WTC11 (cell line): ENCODE measurements around the gene NEK10. TPM values are rescaled to one million over a fixed set of nuclear protein-coding genes. Genes with fewer than 3 reads are reported as not detected.

Source experiments
- ATAC-seq: fragments of 200-7000 bp; cut with Tn5 transposase; 2 replicates; pipeline ENCODE4 v1.10.0; 2021; ENCODE audit warnings: mild to moderate bottlenecking, moderate library complexity
- CTCF ChIA-PET: fragments of 300-600 bp; sonication (Branson Sonifier 250); formaldehyde crosslinking; loops from one replicate; lab custom pipeline; 2021; ENCODE audit warnings: antibody characterized with exemption; lab: Charles Lee
- POLR2A ChIA-PET: fragments of 350-600 bp; sonication (Branson Sonifier 250); formaldehyde crosslinking; loops from one replicate; lab custom pipeline; 2021; ENCODE audit warnings: antibody characterized with exemption; lab: Charles Lee
- DNase-seq: peaks from one replicate; pipeline ENCODE4 v3.0.0; 2021; ENCODE audit warnings: low spot score
- H3K27ac Mint-ChIP-seq: 2 replicates; pipeline ENCODE4 v1.8.0; 2021; ENCODE audit warnings: mixed read lengths
- H3K27me3 Mint-ChIP-seq: 2 replicates; pipeline ENCODE4 v1.8.0; 2021; ENCODE audit warnings: low read depth, mild to moderate bottlenecking, moderate library complexity, mixed read lengths
- H3K36me3 Mint-ChIP-seq: 2 replicates; pipeline ENCODE4 v1.8.0; 2021; ENCODE audit warnings: mixed read lengths
- H3K4me1 Mint-ChIP-seq: 2 replicates; pipeline ENCODE4 v1.8.0; 2022; ENCODE audit warnings: mixed read lengths
- H3K4me3 Mint-ChIP-seq: 2 replicates; pipeline ENCODE4 v1.8.0; 2021; ENCODE audit warnings: mild to moderate bottlenecking, moderate library complexity, mixed read lengths
- H3K9me3 Mint-ChIP-seq: 2 replicates; pipeline ENCODE4 v1.8.0; 2021; ENCODE audit warnings: mixed read lengths
- ATF1 ChIP-seq: sonication (generic); formaldehyde crosslinking; IDR thresholded peaks from 2 replicates; pipeline ENCODE4 v1.8.1; 2023; ENCODE audit warnings: mild to moderate bottlenecking, moderate library complexity, missing genetic modification reagents
- CREB1 ChIP-seq: sonication (generic); formaldehyde crosslinking; IDR thresholded peaks from 2 replicates; pipeline ENCODE4 v1.8.0; 2023; ENCODE audit warnings: mild to moderate bottlenecking, missing genetic modification reagents
- CTCF ChIP-seq: fragments of 200-600 bp; IDR thresholded peaks from 2 replicates; pipeline ENCODE4 v1.8.0; 2022; ENCODE audit warnings: antibody characterized with exemption
- ELF4 ChIP-seq: sonication (generic); formaldehyde crosslinking; IDR thresholded peaks from 2 replicates; pipeline ENCODE4 v1.8.1; 2022; ENCODE audit warnings: low read depth, mild to moderate bottlenecking, moderate library complexity, missing genetic modification reagents
- FOXJ3 ChIP-seq: sonication (generic); formaldehyde crosslinking; IDR thresholded peaks from 2 replicates; pipeline ENCODE4 v1.9.0; 2021; ENCODE audit warnings: missing genetic modification reagents, mild to moderate bottlenecking, borderline replicate concordance
- GTF2I ChIP-seq: fragments of 250-450 bp; sonication (Bioruptor Pico); conservative IDR thresholded peaks from 2 replicates; pipeline ENCODE4 v1.4.0; 2021; ENCODE audit warnings: mild to moderate bottlenecking
- JUN ChIP-seq: sonication (generic); formaldehyde crosslinking; IDR thresholded peaks from 2 replicates; pipeline ENCODE4 v1.8.0; 2023; ENCODE audit warnings: mild to moderate bottlenecking, missing genetic modification reagents
- RELA ChIP-seq: sonication (generic); formaldehyde crosslinking; IDR thresholded peaks from 2 replicates; pipeline ENCODE4 v1.8.1; 2022; ENCODE audit warnings: missing genetic modification reagents, mild to moderate bottlenecking, borderline replicate concordance
- SMAD4 ChIP-seq: sonication (generic); formaldehyde crosslinking; IDR thresholded peaks from 2 replicates; pipeline ENCODE4 v1.8.0; 2022; ENCODE audit warnings: mild to moderate bottlenecking, missing genetic modification reagents
- ZBTB21 ChIP-seq: sonication (generic); formaldehyde crosslinking; IDR thresholded peaks from 2 replicates; pipeline ENCODE4 v1.8.1; 2023; ENCODE audit warnings: mild to moderate bottlenecking, missing genetic modification reagents, borderline replicate concordance
- ZNF219 ChIP-seq: sonication (generic); formaldehyde crosslinking; IDR thresholded peaks from 2 replicates; pipeline ENCODE4 v1.8.0; 2023; ENCODE audit warnings: missing genetic modification reagents, mild to moderate bottlenecking, borderline replicate concordance
- ZNF263 ChIP-seq: sonication (generic); formaldehyde crosslinking; IDR thresholded peaks from 2 replicates; pipeline ENCODE4 v1.8.1; 2022; ENCODE audit warnings: low read depth, mild to moderate bottlenecking, moderate library complexity, missing genetic modification reagents
- ZNF317 ChIP-seq: sonication (generic); formaldehyde crosslinking; IDR thresholded peaks from 2 replicates; pipeline ENCODE4 v1.8.1; 2023; ENCODE audit warnings: low read depth, mild to moderate bottlenecking, moderate library complexity, missing genetic modification reagents, borderline replicate concordance
- ZNF532 ChIP-seq: fragments of 250-450 bp; sonication (Bioruptor Pico); IDR thresholded peaks from 2 replicates; pipeline ENCODE4 v1.9.0; 2021; ENCODE audit warnings: mild to moderate bottlenecking, borderline replicate concordance
- total RNA-seq: library from RNA; stranded (reverse); gene quantifications from 3 replicates; pipeline ENCODE4 v1.2.3, GENCODE V29; 2021
- TF ChIP-seq, protein P1 (sequence below): sonication (generic); formaldehyde crosslinking; IDR thresholded peaks from 2 replicates; pipeline ENCODE4 v1.8.0; 2022; ENCODE audit warnings: mild to moderate bottlenecking, missing genetic modification reagents

Gene NEK10
- total RNA-seq, 1 experiment from 2014 or later, result 0.37 TPM

GRCh38 chr3:27141668-27142067 is 227.5 kb downstream of the NEK10 start (continued):
- TF ChIP-seq ZNF532 (CRISPR knock-in tag) (no peak), ELF4 (CRISPR knock-in tag) (no peak), JUN (no peak), ATF1 (CRISPR knock-in tag) (no peak), CREB1 (CRISPR knock-in tag) (no peak), RELA (CRISPR knock-in tag) (no peak), ZNF263 (CRISPR knock-in tag) (no peak), ZNF317 (no peak), ZNF219 (CRISPR knock-in tag) (no peak), SMAD4 (CRISPR knock-in tag) (no peak)

DNA sequence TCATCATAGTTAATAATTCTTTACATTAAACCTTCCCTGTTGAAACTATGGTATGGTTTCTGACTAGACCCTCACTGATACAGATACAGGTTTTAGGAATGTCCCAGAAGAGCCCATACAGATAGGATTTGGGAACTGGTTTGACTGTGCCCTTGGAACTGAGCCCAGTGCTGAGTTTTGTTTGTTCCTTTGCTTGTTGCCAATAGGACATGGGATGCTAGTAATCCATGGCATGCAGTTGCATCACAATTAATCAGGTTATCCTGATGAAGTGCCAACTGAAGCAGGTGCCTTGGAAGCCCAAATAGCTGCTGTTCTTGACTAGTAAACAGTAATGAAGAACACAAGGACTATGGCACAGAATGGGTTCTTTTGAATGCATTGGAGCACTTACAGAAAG is 230.6 kb downstream of the NEK10 start:
- CTCF ChIA-PET, result interaction anchor here (0.8 to 1.5 kb wide), 2 partner anchors 90 to 115 kb away, joined by 3 to 6 read pairs; no protein-coding TSS in a partner anchor
- Mint-ChIP-seq H3K27ac (no peak overlapping the region), H3K4me3 (no peak overlapping the region), H3K36me3 (peaks cover 17% of the 10 kb centered on the region), H3K9me3 (peaks cover 28% of the 10 kb centered on the region), H3K27me3 (no peaks in the 10 kb centered on the region)
- no peak for ATAC-seq
- no peak for DNase-seq
- POLR2A ChIA-PET, result no interaction called here
- no peak for TF ChIP-seq ZNF219 (CRISPR knock-in tag)
- no peak for TF ChIP-seq CTCF
- TF ChIP-seq, protein P1, sequence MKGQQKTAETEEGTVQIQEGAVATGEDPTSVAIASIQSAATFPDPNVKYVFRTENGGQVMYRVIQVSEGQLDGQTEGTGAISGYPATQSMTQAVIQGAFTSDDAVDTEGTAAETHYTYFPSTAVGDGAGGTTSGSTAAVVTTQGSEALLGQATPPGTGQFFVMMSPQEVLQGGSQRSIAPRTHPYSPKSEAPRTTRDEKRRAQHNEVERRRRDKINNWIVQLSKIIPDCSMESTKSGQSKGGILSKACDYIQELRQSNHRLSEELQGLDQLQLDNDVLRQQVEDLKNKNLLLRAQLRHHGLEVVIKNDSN (CRISPR knock-in tag), result no peak
- TF ChIP-seq ZBTB21 (CRISPR knock-in tag), result no peak
- TF ChIP-seq FOXJ3, result no peak
- TF ChIP-seq, all 79 proteins: peak for 0
- H3K4me1 Mint-ChIP-seq, result no peaks in the 10 kb centered on the region

GRCh38 chr3:27138005-27138404 is 231.2 kb downstream of the NEK10 start:
- ATAC-seq (peak; percentile 66), DNase-seq (peak; percentile 14)
- Mint-ChIP-seq H3K27ac (no peak overlapping the region), H3K27me3 (no peaks in the 10 kb centered on the region), H3K4me1 (no peaks in the 10 kb centered on the region), H3K4me3 (no peak overlapping the region), H3K36me3 (peaks cover 17% of the 10 kb centered on the region), H3K9me3 (peaks cover 28% of the 10 kb centered on the region)
- ChIA-PET POLR2A (no interaction called here), CTCF (interaction anchor here (0.6 to 1.5 kb wide), 4 partner anchors 91 to 418 kb away, joined by 3 to 7 read pairs (median 5); no protein-coding TSS in a partner anchor)
- no peak for TF ChIP-seq GTF2I (CRISPR knock-in tag)
